Skin of body (tissue), 2 donors: Measurements from ENCODE around the gene POU6F1. TPM values are rescaled to one million over a fixed set of nuclear protein-coding genes. Genes with fewer than 3 reads are reported as not detected.
"Not testable (repeated sequence)": the region's sequence is repeated elsewhere in the genome, so short reads cannot be mapped to it uniquely, and the experiment has no call there.

Experiments used
- DNase-seq: peaks from one replicate; lab custom pipeline; 2025; lab: John Stamatoyannopoulos, UW
- total RNA-seq: library from RNA; depleted of rRNA; stranded (reverse); fragments of >200 nt; gene quantifications from one replicate; pipeline ENCODE4 v1.2.3, GENCODE V29; 2014

POU6F1 gene, protein sequence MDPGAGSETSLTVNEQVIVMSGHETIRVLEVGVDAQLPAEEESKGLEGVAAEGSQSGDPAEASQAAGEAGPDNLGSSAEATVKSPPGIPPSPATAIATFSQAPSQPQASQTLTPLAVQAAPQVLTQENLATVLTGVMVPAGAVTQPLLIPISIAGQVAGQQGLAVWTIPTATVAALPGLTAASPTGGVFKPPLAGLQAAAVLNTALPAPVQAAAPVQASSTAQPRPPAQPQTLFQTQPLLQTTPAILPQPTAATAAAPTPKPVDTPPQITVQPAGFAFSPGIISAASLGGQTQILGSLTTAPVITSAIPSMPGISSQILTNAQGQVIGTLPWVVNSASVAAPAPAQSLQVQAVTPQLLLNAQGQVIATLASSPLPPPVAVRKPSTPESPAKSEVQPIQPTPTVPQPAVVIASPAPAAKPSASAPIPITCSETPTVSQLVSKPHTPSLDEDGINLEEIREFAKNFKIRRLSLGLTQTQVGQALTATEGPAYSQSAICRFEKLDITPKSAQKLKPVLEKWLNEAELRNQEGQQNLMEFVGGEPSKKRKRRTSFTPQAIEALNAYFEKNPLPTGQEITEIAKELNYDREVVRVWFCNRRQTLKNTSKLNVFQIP
- 4.8 TPM for total RNA-seq

DNA sequence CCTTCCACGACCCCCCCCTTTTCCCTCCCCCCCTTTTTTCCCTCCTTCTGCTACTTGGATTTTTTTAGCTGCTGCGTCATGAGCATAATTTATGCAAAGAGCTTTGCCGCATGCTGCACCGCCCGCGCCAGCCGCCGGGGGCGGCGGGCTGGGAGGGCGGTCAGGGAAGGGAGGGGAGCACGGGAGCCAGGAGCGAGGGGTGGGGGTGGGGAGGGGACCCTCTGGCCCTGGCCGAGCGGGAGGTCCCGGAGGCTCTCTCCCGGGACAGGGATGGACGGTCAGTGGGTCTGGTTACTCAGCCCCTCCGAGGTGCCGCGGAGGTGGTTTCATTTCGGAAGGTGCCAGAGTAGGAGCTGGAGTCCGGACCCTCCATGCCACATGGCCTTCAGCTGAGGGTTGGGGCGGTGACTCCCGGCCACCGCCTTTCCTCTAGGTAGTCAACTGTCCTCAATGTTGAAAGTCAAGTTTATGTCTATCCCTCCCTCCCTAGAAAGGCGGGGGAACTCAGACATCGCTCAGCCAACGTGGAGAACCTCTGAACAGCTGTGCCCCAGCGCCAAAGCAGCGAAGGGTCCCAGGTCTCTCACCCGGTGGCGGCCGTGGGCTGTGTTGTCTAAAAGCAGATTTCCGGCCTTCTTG lies at the start of gene POU6F1:
TSS of gene POU6F1 (minus strand) at position 95 of the 639 bp plus-strand sequence. CDS start 11,226 bp downstream, outside the sequence.
- peak; percentile 72 for DNase-seq

DNA sequence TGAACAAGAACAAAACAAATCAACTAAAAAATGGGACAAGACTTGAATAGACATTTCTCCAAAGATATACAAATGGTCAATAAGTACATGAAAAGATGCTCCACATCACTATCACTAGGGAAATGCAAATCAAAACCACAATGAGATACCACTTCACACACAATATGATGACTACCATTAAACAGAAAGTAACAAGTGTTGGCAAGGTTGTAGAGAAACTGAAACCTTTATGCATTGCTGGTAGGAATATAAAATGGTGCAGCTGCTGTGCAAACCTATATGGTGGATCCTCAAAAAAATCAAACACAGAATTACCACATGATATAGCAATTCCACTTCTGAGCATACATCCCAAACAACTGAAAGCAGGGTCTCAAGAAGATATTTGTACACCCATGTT lies 47.2 kb upstream of the POU6F1 start:
- DNase-seq, result no peak

DNA sequence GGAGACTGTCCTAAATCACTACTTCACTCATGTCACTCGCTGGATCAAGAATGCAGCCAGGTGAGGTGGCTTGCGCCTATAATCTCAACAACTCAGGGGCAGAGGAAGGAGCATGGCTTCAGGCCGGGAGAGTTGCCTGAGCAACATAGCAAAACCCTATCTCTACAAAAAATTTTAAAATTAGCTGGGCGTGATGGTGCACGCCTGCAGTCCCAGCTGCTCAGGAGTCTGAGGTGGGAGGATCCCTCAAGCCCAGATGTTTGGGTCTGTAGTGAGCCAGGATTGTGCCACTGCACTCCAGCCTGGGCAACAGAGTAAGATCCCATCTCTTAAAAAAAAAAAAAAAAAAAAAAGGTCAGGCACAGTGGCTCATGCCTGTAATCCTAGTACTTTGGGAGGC lies 46.4 kb upstream of the POU6F1 start:
- no peak for DNase-seq

DNA sequence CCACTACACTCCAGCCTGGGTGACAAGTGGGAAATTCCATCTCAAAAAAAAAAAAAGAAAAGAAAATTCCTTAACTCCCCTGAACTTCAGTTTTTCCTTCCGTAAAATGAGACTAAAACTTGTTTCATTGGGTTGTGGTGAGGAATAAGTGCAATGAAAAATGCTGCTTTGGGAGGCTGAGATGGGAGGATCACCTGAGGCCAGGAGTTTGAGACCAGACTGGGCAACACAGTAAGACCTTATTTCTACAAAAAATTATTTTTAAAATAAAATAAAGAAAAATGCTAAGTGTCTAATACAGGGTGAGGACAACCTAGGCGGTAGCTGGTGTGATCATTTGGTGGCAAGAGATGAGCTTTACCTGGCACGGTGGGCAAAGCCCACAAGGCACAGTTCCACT lies 45.5 kb upstream of the POU6F1 start:
- DNase-seq, result no peak

DNA sequence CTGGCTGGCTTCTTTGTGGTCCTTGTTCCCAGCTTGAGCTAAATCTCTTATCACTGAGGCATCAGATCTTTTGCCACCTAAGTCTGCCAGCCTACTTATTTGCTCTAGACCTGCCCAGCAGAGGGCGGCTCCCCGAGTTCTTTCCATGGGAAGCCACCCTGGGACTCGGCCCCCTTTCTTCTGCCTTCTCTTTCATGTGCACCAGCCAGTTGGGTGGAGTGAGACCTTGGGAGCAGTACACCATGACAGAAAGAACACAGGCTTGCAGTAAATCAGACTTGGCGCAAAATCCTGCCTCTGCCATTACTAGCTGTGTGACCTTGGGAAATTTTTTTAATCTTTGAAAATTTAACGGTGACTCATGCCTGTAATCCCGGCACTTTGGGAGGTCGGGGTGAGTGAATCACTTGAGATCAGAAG lies 44.9 kb upstream of the POU6F1 start:
- no peak for DNase-seq

DNA sequence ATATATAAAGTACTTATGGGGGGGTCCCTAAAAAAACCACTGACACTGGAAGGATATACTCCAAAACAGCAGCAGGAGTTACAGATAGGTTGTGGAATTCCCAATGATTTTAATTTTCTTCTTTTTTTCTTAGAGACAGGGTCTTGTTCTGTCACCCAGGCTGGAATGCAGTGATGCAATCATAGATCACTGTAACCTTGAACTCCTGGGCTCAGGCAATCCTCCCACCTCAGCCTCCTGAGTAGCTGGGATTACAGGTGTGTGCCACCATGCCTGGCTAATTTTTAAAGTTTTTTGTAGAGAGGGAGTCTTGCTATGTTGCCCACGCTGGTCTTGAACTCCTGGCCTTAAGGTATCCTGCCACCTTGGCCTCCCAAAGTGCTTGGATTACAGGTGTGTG lies 41.7 kb upstream of the POU6F1 start:
- DNase-seq, result not testable (repeated sequence)

DNA sequence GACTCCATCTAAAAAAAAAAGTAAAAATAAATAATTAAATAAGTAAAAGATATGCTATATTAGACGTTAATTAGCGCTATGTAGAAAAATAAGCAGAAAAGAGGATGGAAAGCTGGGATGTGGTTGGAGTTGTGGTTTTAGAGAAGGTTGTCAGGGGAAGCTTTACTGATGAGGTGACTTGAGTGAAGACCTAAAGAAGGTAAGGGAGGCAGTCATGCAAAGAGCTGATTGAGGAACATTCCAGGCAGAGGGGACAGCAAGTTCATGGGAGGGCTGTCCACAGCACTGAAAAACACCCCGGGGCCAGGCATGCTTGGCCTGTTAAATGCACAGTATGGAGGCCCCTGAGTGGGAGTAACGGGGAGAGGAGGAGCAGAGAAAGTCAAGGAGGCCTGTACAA lies 36.7 kb upstream of the POU6F1 start:
- DNase-seq, result no peak

DNA sequence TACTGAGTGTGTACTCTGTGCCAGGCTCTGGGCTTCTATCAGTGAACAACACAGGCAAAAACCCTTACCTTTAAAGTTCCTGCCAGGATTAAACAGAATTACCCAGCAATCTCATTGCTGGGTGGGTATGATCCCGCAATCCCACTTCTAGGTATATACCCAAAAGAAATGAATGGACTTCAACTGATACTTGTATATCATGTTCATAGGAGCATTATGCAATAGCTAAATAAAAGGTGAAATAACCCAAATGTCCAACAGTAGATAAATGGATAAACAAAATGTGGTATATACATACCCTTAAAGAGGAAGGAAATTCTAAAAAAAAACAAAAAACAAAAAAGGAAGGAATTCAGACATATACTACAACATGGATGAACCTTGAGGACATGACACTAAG lies 35.4 kb upstream of the POU6F1 start:
- no peak for DNase-seq

DNA sequence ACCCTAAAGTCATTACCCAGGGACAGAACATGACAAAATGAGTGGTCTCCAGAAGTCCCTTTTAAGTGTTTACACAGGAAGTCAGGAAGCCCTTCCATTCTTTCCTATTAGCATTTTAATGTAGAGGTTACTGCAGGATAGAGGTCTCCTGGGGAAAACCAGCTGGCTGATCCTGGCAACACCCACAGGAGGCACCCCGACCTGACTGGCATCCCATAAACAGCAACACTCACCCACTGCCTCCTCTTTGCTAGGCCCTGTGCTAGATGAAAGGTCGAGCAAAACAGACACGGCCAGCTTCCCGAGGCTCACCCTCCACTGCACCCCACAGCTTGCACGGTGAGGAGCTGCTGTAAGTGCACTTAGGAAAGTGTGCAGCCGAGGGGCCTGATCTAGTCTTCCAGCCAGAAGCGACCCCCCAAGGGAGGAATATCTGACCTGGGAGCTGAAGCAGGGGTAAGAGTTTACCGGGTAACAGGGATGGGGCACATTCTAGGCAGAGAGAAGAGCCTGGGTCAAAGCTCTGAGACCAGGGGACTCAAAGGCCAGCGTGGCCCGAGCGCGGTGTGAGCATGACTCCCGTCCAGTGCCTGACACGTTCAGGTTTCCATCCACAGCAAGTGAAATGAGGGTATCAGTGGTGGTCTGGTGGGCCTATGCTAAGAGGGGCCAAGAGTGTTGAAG lies 29.8 kb upstream of the POU6F1 start:
- DNase-seq, result no peak

DNA sequence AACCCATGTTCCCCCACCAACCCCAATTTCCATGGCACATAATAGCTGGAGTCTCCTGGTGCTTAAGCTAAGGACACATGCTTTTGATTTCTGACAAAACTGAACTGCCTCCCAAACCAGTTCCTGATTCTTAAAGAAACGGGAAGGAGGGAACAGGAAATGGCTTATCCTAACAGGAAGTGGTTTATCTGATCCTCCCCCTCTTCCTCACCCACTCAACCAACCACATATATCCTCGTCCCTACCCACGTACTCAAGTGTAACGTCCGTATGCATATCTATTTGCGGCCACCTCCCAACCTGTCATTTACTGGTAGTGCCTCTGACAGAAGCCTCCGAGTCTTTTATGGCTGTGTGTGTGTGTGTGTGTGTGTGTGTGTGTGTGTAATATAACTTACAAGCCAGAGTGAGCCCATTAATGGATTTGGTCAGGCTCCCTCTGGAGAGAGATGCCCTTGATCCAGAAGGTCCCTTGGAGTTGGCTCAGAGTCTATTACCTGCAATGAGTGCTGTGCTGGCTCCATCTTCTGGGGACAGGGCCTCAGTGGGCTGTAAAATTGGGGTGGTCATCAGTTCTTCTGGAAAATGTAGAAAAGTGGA lies 28.5 kb upstream of the POU6F1 start:
- DNase-seq, result peak; percentile 15

DNA sequence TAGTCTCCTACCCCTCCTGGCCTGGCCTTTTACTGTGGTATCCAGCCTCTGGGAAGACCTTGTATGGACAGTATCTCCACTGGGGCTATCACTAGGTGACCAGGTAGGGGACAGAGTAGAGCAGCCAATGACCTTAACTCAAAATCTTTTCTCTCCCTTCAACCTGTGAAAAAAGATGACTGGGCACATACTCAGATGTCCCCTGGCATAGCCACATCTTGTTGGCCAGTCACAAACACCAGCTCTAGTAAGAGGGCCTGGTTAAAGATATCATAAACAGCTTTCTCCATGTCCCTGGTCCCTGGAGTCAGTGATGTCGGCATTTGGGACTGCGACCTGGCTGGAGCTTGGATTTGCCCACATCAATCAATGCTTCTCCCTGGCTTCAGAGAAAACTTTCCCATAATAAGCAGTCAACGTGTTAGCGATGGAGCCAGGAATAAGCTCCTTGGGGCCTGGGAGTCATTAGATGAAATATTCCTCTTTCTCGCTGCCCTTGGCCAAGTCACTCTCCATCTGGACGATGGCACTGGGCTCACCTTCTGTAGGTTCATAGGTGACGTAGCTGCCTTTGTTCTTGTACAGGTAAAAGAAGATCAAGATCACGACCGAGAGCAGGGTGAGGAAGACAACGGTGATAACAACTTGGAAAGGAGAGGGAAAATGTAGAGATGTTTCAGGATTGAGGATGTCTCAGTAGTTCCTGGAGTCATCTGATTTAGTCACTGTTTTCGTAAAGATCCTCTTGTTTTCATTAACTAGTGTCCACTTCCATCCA lies 27.8 kb upstream of the POU6F1 start:
- no peak for DNase-seq

DNA sequence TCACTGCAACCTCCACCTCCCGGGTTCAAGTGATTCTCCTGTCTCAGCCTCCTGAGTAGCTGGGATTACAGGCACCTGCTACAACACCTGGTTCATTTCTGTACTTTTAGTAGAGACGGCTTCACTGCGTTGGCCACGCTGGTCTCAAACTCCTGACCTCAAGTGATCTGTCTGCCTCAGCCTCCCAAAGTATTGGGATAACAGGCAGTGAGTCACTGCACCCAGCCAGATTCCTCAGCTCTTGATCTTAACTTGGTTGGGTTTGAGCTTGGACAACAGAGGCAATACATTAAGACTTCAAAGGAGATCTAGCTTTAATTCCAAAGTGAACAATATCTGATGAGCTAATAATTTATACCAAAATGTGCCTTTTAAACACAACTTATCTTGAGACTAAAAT lies 26.4 kb upstream of the POU6F1 start:
- no peak for DNase-seq

DNA sequence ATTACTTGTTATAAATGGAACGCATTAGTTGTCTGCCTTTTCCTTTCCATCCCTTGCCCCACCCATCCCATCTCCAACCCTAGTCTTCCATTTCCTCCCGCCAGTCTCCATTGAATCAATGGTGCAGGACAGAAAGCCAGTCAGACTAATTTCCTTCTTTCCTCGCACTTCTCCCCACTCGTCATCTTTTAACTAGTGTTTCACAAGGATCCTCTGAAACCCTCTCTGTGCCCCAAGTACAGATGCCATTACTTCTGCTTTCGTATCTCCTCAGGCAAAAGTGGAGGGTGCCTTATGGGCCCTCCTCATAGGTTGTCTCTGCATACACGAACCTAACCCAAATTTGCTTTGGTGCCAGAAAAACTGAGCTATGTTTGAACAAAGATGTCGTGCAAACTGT lies 25.0 kb upstream of the POU6F1 start:
- no peak for DNase-seq

DNA sequence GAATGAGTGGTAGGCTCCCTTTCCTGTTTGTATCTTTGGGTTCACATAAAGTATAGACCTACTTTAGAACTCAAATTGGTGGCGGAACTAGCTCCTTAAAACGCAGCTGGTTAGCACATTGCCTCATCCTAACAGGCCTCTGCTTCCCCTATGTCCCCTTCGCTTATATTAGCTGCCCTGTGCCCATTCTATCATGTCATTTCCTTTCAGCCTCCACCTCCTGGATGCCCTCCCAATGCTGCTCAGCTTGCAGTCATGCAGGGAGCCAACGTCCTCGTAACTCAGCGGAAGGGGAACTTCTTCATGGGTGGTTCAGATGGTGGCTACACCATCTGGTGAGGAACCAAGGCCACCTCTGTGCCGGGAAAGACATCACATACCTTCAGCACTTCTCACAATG lies 24.3 kb upstream of the POU6F1 start:
- DNase-seq, result no peak

DNA sequence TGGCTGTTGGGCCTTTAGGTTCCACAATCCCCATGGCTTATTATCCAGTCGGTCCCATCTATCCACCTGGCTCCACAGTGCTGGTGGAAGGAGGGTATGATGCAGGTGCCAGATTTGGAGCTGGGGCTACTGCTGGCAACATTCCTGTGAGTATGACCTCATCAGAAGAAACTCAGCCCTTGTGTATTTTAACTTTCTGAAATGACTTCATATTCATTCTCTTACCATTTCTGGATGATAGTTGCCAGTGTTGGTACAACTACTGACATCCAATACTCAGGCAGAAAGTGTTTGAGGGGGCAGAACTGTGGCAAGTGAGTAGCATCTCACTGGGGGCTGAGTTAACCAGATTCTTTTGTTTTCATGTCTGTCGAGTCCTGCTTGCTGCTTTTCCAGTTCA lies 23.1 kb upstream of the POU6F1 start:
- DNase-seq, result no peak

DNA sequence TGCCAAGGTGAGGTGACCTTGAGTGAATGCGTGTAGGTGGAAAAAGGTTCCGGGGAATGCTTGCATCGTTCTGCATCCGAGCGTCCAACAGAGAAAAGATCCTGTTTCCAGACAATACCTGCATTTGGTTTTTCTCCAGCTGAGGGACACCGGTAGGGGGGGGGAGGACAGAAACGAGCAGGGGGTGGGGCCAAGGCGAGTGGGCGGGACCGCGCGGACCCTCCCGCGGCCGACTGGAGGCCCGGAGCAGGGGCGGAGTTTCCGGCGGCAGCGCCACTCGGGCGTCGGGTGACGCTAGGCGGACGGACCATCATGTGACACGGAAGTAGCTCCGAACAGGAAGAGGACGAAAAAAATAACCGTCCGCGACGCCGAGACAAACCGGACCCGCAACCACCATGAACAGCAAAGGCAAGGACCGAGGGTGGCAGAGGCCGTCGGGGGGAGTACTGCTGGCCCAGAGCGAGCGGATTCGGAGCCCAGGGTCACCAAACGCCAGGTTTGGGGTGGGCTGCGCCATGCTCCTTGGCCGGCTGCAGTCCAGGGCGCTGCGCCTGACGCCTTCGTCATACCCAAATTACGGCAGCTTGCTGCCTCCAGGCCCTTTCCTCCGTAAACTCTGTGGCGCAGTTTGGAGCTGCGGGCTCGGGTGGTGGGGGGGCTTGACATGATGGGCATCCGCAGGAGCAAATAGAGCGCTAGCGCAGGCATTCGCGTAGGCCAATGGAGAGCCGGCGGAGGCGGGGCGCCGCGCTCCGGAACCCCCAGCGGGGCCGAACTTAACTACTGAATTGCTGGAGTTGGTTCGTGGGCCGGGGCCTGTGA lies 20.9 kb upstream of the POU6F1 start, which contains the start of gene DAZAP2:
TSS of gene DAZAP2 (plus strand) at position 317 of the 825 bp plus-strand sequence. CDS start at position 399, 82 bp downstream.
- peak; percentile 92 for DNase-seq

DNA sequence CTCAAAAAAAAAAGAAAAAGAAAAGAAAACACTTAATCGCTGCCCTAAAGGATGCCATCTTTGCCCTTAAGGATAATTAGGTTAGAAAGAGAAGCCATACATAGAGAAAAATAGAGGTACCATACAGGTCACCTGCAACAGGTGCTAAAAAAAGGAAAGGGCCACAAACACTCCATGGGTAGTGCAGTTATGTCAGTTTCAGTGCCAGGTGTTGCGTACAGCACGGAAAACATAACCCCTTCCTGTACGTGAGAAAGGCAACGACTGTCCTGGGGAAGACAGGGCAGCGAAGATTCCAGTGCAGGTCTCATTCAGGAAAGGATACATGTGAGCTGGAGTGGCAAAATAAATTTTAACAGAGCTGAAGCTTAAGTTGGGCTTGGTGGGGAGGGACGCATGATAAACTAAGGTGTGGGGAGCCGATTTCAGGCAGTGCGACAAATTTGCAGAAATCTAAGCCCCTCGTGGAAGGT lies 20.2 kb upstream of the POU6F1 start:
- no peak for DNase-seq

DNA sequence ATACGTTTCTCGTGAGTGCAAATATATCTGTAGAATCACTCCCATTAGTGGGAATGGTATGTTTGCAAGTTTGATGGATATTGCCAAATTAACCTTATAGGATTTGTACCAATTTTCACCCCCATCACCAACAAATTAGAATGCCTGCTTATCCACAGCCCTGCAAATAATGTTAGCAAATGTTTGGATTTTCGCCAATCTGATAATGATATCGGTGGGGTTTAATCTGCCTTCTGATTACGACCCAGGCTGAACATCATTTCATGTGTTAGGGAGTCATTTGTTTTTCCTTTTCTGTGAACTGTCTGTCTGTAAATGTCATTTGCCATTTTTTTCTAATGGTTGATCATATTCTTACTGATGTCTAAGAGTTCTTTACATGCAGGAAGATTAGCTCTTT lies 16.7 kb upstream of the POU6F1 start:
- no peak for DNase-seq

DNA sequence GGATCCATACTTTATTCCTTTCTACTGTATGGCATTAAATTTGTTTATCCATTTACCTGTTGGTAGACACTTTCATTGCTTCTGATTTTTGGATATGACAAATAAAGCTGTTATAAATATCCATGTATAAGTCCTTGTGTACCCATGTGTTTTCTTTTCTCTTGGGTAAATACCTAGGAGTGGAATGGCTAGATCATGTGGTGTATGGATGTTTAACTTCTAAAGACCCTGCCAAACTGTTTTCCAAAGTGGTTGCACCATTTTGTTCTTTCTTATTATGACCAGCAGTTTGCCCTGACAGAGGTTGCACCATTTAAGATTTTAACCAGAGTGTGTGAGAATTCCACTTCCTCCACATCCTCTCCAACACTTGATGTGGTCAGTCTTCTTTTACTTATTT lies 14.8 kb upstream of the POU6F1 start:
- no peak for DNase-seq
